H9 (cell line): ENCODE data around the gene NMRK1. TPM values are rescaled to one million over a fixed set of nuclear protein-coding genes. Genes with fewer than 3 reads are reported as not detected.

Experiments used
- DNase-seq: peaks from one replicate; pipeline ENCODE4 v3.0.0-alpha.2; 2017
- H2AFZ ChIP-seq: one replicate; pipeline ENCODE4 v1.6.1; 2013; ENCODE audit warnings: mild to moderate bottlenecking, low read length, control low read depth, moderate library complexity
- H2AK5ac ChIP-seq: 2 replicates; pipeline ENCODE4 v1.6.1; 2013; ENCODE audit warnings: low read length, control low read depth, mixed read lengths; ENCODE audit not compliant: insufficient read length
- H2BK120ac ChIP-seq: one replicate; pipeline ENCODE4 v1.6.1; 2013; ENCODE audit warnings: low read depth, mild to moderate bottlenecking, low read length, control low read depth, inconsistent platforms; ENCODE audit not compliant: poor library complexity, severe bottlenecking
- H2BK12ac ChIP-seq: 2 replicates; pipeline ENCODE4 v1.6.1; 2013; ENCODE audit warnings: low read length, control low read depth, mixed read lengths, low read depth; ENCODE audit not compliant: insufficient read length
- H2BK15ac ChIP-seq: 2 replicates; pipeline ENCODE4 v1.6.1; 2013; ENCODE audit warnings: low read depth, low read length, control low read depth
- H2BK20ac ChIP-seq: one replicate; pipeline ENCODE4 v1.6.1; 2013; ENCODE audit warnings: low read depth, mild to moderate bottlenecking, low read length, control low read depth, inconsistent platforms; ENCODE audit not compliant: poor library complexity, severe bottlenecking
- H2BK5ac ChIP-seq: 2 replicates; pipeline ENCODE4 v1.6.1; 2013; ENCODE audit warnings: low read length, control low read depth, mixed read lengths; ENCODE audit not compliant: insufficient read length
- H3K14ac ChIP-seq: 2 replicates; pipeline ENCODE4 v1.6.1; 2013; ENCODE audit warnings: low read length, control low read depth; ENCODE audit not compliant: insufficient read depth
- H3K18ac ChIP-seq: 2 replicates; pipeline ENCODE4 v1.6.1; 2013; ENCODE audit warnings: low read depth, mild to moderate bottlenecking, mixed read lengths, low read length, control low read depth; ENCODE audit not compliant: insufficient read length
- H3K23ac ChIP-seq: 2 replicates; pipeline ENCODE4 v1.6.1; 2013; ENCODE audit warnings: low read length, control low read depth, mixed read lengths, low read depth; ENCODE audit not compliant: insufficient read length
- H3K23me2 ChIP-seq: 2 replicates; pipeline ENCODE4 v1.6.1; 2013; ENCODE audit warnings: low read depth, mild to moderate bottlenecking, mixed read lengths, low read length, control low read depth; ENCODE audit not compliant: insufficient read length, poor library complexity, severe bottlenecking
- H3K27ac ChIP-seq: 2 replicates; pipeline ENCODE4 v1.5.1; 2013; ENCODE audit warnings: low read length, control low read depth, mixed read lengths, low read depth; ENCODE audit not compliant: insufficient read length
- H3K27me3 ChIP-seq: 2 replicates; pipeline ENCODE4 v1.6.1; 2013; ENCODE audit warnings: low read length, control low read depth, inconsistent platforms; ENCODE audit not compliant: insufficient read depth
- H3K4ac ChIP-seq: 2 replicates; pipeline ENCODE4 v1.6.1; 2013; ENCODE audit warnings: low read depth, mild to moderate bottlenecking, control low read depth, inconsistent platforms, low read length, moderate library complexity
- H3K4me1 ChIP-seq: 2 replicates; pipeline ENCODE4 v1.6.1; 2013; ENCODE audit warnings: low read length, control low read depth, inconsistent platforms; ENCODE audit not compliant: insufficient read depth
- H3K4me2 ChIP-seq: 2 replicates; pipeline ENCODE4 v1.6.1; 2013; ENCODE audit warnings: low read length, control low read depth, mixed read lengths; ENCODE audit not compliant: insufficient read length, insufficient read depth
- H3K56ac ChIP-seq: 2 replicates; pipeline ENCODE4 v1.6.1; 2013; ENCODE audit warnings: low read depth, mild to moderate bottlenecking, mixed read lengths, low read length, control low read depth; ENCODE audit not compliant: insufficient read length
- H3K79me1 ChIP-seq: 2 replicates; pipeline ENCODE4 v1.6.1; 2013; ENCODE audit warnings: low read depth, mild to moderate bottlenecking, moderate library complexity, low read length, control low read depth, inconsistent platforms; ENCODE audit not compliant: insufficient read depth, poor library complexity, severe bottlenecking
- H3K79me2 ChIP-seq: 2 replicates; pipeline ENCODE4 v1.6.1; 2013; ENCODE audit warnings: low read length, control low read depth, inconsistent platforms; ENCODE audit not compliant: insufficient read depth
- H3K9ac ChIP-seq: 2 replicates; pipeline ENCODE4 v1.6.1; 2013; ENCODE audit warnings: low read length, control low read depth, mixed read lengths; ENCODE audit not compliant: insufficient read length; ENCODE audit errors: extremely low read depth
- H3K9me3 ChIP-seq: one replicate; pipeline ENCODE4 v1.6.1; 2013; ENCODE audit warnings: low read depth, low read length, inconsistent platforms; ENCODE audit not compliant: control insufficient read depth
- H3T11ph ChIP-seq: one replicate; pipeline ENCODE4 v1.6.1; 2013; ENCODE audit warnings: mild to moderate bottlenecking, low read length, control low read depth, inconsistent platforms
- H4K20me1 ChIP-seq: one replicate; pipeline ENCODE4 v1.6.1; 2013; ENCODE audit not compliant: control insufficient read depth, insufficient read length, insufficient read depth
- H4K5ac ChIP-seq: 2 replicates; pipeline ENCODE4 v1.6.1; 2013; ENCODE audit warnings: low read depth, mild to moderate bottlenecking, mixed read lengths, low read length, control low read depth; ENCODE audit not compliant: insufficient read length
- H4K8ac ChIP-seq: replicated peaks from 2 replicates; pipeline ENCODE4 v1.6.1; 2013; ENCODE audit warnings: low read length, control low read depth, mixed read lengths, low read depth; ENCODE audit not compliant: insufficient read length
- H4K91ac ChIP-seq: 2 replicates; pipeline ENCODE4 v1.6.1; 2013; ENCODE audit warnings: low read depth, mild to moderate bottlenecking, moderate library complexity, mixed read lengths, low read length, control low read depth; ENCODE audit not compliant: insufficient read length
- H3K27ac Mint-ChIP-seq, 3 experiments: 2 replicates in 2 of 3; 3 replicates in 1 of 3; pipeline ENCODE4 v1.8.0; 2020 to 2021; ENCODE audit warnings: mixed read lengths in 3 of 3, mild to moderate bottlenecking in 1 of 3, moderate library complexity in 1 of 3
- H3K27me3 Mint-ChIP-seq: 2 replicates; pipeline ENCODE4 v1.8.0; 2021; ENCODE audit warnings: low read depth, mild to moderate bottlenecking, moderate library complexity, mixed read lengths
- H3K36me3 Mint-ChIP-seq, 3 experiments: 2 replicates in 2 of 3; 3 replicates in 1 of 3; pipeline ENCODE4 v1.8.0; 2020 to 2021; ENCODE audit warnings: low read depth in 3 of 3, mixed read lengths in 3 of 3; ENCODE audit not compliant: insufficient read depth in 1 of 3
- H3K4me1 Mint-ChIP-seq, 2 experiments: 2 replicates each; pipeline ENCODE4 v1.8.0; 2020; ENCODE audit warnings: mixed read lengths in 2 of 2
- H3K4me3 Mint-ChIP-seq, 2 experiments: 2 replicates in 1 of 2; 3 replicates in 1 of 2; pipeline ENCODE4 v1.8.0; 2020 to 2021; ENCODE audit warnings: mild to moderate bottlenecking in 2 of 2, mixed read lengths in 2 of 2, moderate library complexity in 1 of 2
- H3K9me3 Mint-ChIP-seq, 2 experiments: 2 replicates in 1 of 2; 3 replicates in 1 of 2; pipeline ENCODE4 v1.8.0; 2020; ENCODE audit warnings: mild to moderate bottlenecking in 2 of 2, mixed read lengths in 2 of 2, moderate library complexity in 1 of 2
- CTCF ChIP-seq: fragments of 200-600 bp; sonication (generic); conservative IDR thresholded peaks from 3 replicates; pipeline ENCODE4 v1.8.0; 2021; ENCODE audit warnings: antibody characterized with exemption, mild to moderate bottlenecking
- WGBS: extraction: QIAGEN DNeasy Blood & Tissue Kit; methylation state at CpG from one replicate; pipeline ENCODE4 v1.1.7; 2013; ENCODE audit warnings: missing lambda C conversion rate, low lambda C conversion rate, mixed read lengths; ENCODE audit not compliant: insufficient read length; ENCODE audit errors: extremely low coverage; 5-methylcytosine and 5-hydroxymethylcytosine counted together
- total RNA-seq: library from RNA; stranded (reverse); gene quantifications from 2 replicates; pipeline ENCODE4 v1.2.1, GENCODE V29; 2021

The NMRK1 gene
- total RNA-seq, 1 experiment from 2014 or later: 3.0 TPM

GRCh38 chr9:75121914-75122558 is 34.1 kb upstream of the NMRK1 start:
- H3K27me3 ChIP-seq: no peaks in the 10 kb centered on the region
- H3K23ac ChIP-seq: no peak overlapping the region
- no peak overlapping the region for H2BK12ac ChIP-seq
- no peaks in the 10 kb centered on the region for H3K23me2 ChIP-seq
- peak; percentile 45 for DNase-seq
- WGBS: no CpG with 5 or more reads among the region's 5 CpGs
- H3T11ph ChIP-seq: no peak overlapping the region
- no peak overlapping the region for H4K5ac ChIP-seq
- H3K14ac ChIP-seq: no peak overlapping the region
- H3K56ac ChIP-seq: no peak overlapping the region
- no peaks in the 10 kb centered on the region for H3K9me3 Mint-ChIP-seq
- no peaks in the 10 kb centered on the region for H3K79me2 ChIP-seq
- no peaks in the 10 kb centered on the region for H3K79me1 ChIP-seq
- H2AK5ac ChIP-seq: no peak overlapping the region
- H3K4me1 ChIP-seq: peaks cover 9% of the 10 kb centered on the region; the same call in 1 of the 2 replicates
- TF ChIP-seq CTCF: no peak
- H4K91ac ChIP-seq: no peak overlapping the region
- H4K8ac ChIP-seq: no peak overlapping the region
- peaks cover 11% of the 10 kb centered on the region in 2 experiments for H3K4me1 Mint-ChIP-seq
- no peak overlapping the region for H2BK120ac ChIP-seq
- no peak overlapping the region for H3K27ac ChIP-seq
- H3K18ac ChIP-seq: no peak overlapping the region
- no peak overlapping the region for H3K4me2 ChIP-seq
- H3K27me3 Mint-ChIP-seq: no peaks in the 10 kb centered on the region
- H2BK15ac ChIP-seq: no peak overlapping the region
- peaks cover 7 to 14% (median 8%) of the 10 kb centered on the region in 3 experiments; a peak in 6 of 7 replicates for H3K36me3 Mint-ChIP-seq
- no peaks in the 10 kb centered on the region for H4K20me1 ChIP-seq
- no peaks in the 10 kb centered on the region for H3K9me3 ChIP-seq
- H3K4ac ChIP-seq: no peak overlapping the region
- H3K9ac ChIP-seq: no peak overlapping the region
- no peak overlapping the region for H3K27ac Mint-ChIP-seq
- H2BK20ac ChIP-seq: no peak overlapping the region
- H2BK5ac ChIP-seq: no peak overlapping the region
- no peak overlapping the region for H2AFZ ChIP-seq
- no peak overlapping the region for H3K4me3 Mint-ChIP-seq
